NCI-H128 (cell line): ENCODE results near the gene PLET1.

ENCODE experiments used
- DNase-seq: peaks from one replicate; lab custom pipeline; 2025; ENCODE audit not compliant: unreplicated experiment; lab: John Stamatoyannopoulos, UW

PLET1 gene

DNA sequence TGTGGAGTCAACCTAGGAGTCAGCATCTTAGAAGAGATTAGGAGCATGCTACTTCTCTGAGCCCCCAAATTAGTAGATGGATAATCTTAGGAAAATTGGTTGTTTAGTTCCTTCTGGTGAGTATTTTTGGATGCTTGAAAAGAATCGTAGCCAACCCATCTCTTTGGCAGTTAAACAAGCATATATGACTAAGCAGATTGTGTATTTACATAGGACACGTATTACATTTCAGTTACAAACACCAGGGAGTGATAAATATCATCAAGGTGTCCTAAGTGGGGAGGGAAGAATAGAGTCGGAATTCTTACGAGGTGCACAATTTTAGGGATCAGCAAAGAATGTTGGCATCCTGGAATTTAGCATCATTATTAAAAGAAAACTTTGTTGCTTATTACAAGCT is 13.5 kb downstream of the PLET1 start:
- DNase-seq, result no peak

- no peak for DNase-seq
Measured at GRCh38 chr11:112241486-112241885, 19.2 kb downstream of the PLET1 start.

DNA sequence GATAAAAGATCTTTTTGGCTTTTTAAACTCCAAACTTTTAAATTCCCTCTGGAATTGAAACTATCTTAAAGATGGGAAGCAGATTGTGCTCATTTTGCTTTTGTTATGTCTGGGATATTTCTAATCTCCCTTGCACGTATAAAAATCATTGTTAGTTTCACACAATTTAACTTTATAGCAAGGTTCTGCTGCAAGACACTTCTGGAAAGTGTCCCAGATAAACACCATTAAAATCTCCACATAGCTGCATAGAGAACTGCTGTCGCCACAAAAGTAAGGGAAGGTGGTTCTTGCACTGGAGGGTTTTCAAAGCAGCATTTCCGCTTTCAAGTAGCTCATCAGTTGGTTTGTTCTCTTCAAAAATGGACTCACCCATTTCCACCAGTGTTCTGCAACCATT is 22.6 kb downstream of the PLET1 start:
- no peak for DNase-seq

DNA sequence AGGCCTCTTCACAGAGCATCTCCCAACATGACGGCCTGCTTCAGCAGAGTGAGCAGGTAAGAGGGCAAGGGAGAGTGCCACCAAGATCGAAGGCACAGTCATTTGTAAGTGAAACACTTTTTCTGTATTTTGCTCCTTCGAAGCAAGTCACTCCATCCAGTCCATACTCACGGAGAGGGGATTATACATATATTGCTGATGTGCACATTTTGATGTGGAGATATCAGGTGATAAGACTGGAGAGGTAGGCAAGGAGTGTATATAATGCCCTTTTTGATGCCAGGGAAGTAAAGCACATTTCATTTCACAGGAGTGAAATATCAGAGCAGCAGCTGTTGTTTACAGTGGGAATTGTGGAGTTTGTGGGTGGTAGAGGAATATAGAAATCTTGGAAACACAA is 23.2 kb downstream of the PLET1 start:
- DNase-seq, result no peak

DNA sequence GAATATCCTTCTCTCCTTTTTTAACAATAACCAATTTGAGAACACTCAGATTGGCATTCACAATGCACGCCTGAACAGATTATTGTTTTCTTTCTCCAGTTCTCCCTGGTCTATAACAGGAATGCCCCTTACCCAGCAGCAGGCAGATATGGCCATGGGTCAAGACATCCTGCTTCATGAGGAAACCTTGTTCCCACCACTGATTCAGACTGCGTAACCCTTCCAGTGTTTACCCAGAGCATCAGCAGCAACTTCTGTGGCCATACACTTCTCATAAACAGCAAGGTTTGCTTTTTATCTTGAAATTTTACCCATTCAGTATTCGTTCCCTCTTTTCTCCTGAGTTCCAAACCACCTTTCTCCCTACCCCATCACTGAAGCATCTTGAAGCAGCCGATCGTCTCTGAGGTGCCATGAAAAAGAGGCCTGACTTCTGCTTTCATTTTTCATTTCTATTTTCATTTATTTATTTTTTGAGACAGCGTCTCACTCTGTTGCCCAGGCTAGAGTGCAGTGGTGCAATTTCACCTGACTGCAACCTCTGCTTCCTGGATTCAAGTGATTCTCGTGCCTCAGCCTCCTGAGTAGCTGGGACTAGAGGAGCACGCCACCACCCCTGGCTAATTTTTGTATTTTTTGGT is 24.8 kb downstream of the PLET1 start:
- DNase-seq, result no peak

DNA sequence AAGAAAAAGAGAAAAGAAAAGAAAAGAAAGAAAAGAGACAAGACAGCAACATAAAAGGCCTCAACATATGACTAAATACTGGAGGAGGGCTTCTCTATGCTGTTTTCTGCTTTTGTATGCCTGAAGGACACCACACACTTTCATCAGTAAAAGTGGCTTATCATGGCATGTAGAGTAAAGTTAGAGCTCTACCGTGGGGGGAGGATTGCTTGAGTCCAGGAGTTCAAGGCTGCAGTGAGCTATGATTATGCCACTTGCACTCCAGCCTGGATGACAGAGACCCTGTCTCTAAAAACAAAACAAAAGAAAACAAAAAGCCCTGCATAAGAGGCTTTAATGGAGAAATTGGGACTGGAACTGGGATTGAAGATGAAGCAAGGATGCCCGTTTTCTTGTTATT is 28.7 kb downstream of the PLET1 start:
- DNase-seq, result no peak

GRCh38 chr11:112229746-112230433 is 30.8 kb downstream of the PLET1 start:
- no peak for DNase-seq

GRCh38 chr11:112229159-112229558 is 31.5 kb downstream of the PLET1 start:
- DNase-seq, result no peak

DNA sequence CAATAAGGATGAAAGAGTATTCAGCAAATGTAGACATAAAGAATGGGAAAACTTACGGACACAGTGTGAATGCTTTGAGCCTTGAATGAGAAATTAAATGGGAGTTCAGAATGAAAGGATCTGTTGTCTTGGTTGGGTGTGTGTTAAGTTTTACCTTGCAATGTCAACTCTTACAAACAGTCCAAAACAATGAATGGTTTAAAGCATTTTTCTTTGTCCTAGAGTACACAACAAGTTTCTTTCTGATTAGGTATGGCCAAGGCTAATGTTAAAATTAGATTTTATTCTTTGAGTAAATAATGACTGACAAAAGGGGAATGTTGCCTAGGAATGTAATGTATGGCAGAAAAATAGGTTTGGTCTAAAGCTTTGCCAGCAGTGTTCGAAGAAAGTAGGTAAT is 32.0 kb downstream of the PLET1 start:
- DNase-seq, result no peak

GRCh38 chr11:112227471-112227870 is 33.2 kb downstream of the PLET1 start:
- no peak for DNase-seq

GRCh38 chr11:112226831-112227401 is 33.7 kb downstream of the PLET1 start:
- no peak for DNase-seq

DNA sequence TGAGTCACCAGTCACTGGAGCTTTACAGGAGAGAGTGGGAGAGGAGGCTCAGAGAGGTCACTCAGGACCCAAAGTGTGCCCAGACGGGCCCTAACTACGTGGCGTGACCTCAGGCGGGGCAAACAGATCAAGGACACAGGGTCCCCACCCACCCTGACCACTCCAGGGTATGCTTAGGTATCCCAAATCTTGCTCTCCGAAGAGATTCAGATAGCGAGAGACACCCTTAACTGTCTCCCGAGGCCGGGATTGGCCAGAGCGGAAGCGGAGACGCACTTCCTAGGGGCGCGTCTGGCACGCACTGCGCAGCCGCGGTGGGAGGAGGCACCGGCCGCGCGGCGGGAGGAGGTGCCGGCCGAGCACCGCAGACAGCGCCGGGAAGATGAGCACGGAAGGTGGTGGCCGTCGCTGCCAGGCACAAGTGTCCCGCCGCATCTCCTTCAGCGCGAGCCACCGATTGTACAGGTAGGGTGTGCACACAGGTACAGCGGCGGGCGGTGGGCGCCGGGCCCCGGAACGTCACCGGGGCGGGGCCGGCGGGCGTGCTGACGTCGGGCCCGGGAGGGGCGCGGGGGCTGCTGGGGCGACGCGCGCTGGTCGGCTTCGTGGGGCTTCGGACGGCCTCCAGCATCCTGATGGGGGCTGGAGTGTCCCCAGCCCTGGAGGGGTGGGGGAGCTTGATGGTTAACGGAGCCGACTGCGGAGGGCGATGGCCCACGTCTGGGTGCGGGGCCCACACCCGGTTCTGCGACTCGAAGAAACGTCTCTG is 34.4 kb downstream of the PLET1 start, which contains the start of gene PTS:
Gene PTS (plus strand): TSS at position 367 of the 769 bp plus-strand sequence. CDS start 16 bp downstream, at position 383.
- peak; percentile 74 for DNase-seq

DNA sequence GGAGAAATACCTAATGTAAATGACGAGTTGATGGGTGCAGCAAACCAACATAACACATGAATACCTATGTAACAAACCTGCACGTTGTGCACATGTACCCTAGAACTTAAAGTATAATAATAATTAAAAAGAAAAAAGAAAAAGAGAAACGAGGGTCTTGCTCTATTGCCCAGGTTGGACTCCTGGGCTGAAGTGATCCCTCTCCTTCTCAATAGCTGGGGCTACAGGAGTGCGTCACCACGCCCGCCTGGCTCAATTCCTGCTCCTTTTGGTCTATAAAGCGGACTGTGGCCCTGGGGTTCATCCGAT is 35.0 kb downstream of the PLET1 start:
- no peak for DNase-seq

- DNase-seq, result no peak
Measured at GRCh38 chr11:112223754-112224532, 36.7 kb downstream of the PLET1 start.

DNA sequence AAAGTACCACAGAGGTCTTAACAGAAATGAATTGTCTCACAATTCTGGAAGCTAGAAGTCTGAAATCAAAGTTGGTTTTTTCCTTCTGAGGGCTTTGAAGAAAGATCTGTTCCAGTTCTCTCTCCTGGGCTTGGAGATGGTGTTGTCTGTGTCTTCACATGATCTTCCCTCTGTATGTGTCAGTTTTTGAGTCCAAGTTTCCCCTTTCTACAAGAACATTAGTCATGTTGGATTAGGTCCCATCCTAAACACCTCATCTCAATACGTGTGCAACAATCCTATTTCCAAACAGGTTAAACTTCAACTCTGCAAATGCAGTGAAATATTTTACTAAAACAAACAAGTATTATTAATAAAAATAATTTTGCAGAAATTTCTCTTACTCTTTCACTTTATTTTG is 37.5 kb downstream of the PLET1 start:
- DNase-seq, result no peak

DNA sequence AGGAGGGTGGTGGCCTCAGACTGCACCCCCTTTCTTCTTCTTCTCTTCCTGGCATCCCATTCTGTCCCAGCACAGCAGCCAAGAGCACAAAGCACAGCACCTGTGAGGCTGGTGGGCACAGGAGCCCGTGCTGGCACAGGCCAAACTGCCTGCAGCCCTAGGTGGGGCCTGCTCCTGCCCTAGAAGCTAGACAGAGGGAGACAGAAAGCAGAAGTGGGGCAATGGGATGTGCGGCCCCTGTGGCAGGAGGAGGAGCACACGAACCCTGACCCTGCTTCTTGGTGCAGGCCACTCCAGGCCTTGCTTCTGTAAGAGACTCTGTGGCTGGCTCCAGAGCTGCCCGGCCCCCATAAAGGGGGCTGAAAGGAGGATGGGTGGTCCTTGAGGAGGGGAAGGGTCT is 38.4 kb downstream of the PLET1 start:
- no peak for DNase-seq

DNA sequence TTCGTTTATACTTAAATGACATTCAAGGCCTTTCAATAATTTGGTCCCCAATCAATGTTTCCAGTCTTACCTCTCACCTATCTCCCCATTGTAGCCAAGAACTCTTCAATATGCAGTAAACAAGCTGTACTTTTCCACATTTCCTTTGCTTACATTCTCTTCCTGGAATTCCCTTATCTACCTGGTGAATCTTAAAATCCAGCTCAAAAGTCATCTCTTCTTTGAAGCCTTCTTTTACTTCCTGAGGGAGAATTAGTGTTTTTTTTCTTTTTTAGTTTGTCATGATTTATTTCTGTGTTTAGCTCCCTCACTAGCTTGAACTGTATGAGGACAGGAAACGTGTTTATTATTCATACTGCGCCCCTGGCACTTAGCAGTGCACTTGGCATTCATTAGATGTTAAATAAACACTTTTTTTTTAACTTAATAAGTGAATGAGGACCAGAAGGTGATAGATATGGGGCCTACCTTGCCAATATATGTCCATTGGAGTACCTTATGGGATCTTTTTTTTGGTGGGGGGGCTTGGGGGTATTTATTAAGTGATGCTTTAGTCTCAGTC is 39.3 kb downstream of the PLET1 start:
- DNase-seq, result no peak

GRCh38 chr11:112219476-112220232 is 41.0 kb downstream of the PLET1 start:
- DNase-seq, result peak; percentile 59

GRCh38 chr11:112216561-112217105 is 44.0 kb downstream of the PLET1 start:
- no peak for DNase-seq

DNA sequence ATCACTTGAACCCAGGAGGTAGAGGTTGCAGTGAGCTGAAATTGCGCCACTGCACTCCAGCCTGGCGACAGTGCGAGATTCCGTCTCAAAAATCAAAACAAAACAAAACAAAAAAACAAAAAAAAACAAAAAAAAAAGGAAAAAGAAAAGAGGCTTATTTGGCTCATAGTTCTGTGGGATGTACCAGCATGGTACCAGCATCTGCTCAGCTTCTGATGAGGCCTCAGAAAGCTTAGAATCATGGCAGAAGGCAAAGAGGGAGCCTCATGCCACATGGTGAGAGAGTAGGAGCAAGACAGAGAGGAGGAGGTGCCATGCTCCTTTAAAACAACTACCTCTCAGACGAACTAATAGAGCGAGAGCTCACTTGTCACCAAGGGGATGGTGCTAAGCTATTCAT is 45.0 kb downstream of the PLET1 start:
- DNase-seq, result no peak
